HG02852 (cell line): ENCODE results near the gene TBC1D7.

Experiments used
- ATAC-seq: cut with Tn5 transposase; IDR thresholded peaks from one replicate; pipeline ENCODE4 v1.9.1; 2021; ENCODE audit warnings: mild to moderate bottlenecking, moderate library complexity; ENCODE audit not compliant: unreplicated experiment

The TBC1D7 gene

DNA sequence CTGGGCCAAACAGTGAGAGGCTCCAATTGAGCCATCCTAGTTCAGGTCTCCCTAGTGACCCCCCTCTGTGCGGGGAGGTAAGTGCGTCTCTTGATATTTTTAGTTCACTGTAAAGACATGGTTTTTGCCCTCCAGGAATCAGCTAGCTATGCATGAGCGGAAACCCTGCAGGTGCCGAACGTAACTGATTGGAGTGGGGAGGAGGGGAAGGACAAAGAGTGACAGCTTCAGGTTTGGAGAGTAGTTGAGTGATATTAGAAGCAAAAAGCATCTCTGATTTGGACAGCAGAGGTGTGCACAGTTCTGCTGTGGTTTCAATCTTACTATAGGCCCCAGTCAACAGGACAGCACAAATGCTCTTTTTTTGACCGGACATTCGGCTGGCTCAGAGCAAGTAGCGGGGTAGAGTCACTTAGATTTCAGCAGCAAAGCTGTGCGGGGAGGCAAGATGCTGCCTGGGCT is 31.8 kb downstream of the TBC1D7 start:
- ATAC-seq: peak; percentile 64

DNA sequence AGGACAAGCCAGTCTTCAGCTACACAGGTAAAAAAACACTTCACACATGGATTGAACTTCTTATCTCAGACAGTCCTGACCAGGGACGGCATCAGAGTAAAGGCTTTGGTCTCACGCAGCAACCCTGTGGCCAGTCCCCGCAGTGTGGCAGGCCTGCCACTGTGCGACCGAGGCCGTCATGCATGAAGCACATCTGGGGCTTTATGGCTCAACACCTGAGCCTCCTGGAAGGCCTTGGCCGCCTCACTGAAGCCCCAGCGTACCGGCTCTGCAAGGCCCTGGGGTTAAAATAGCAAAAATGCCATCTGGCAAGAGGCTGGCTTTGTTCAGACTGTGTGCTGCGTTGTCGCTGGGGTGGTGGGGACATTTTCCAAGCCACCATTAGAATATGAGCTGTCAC is 32.8 kb downstream of the TBC1D7 start:
- ATAC-seq: no peak

DNA sequence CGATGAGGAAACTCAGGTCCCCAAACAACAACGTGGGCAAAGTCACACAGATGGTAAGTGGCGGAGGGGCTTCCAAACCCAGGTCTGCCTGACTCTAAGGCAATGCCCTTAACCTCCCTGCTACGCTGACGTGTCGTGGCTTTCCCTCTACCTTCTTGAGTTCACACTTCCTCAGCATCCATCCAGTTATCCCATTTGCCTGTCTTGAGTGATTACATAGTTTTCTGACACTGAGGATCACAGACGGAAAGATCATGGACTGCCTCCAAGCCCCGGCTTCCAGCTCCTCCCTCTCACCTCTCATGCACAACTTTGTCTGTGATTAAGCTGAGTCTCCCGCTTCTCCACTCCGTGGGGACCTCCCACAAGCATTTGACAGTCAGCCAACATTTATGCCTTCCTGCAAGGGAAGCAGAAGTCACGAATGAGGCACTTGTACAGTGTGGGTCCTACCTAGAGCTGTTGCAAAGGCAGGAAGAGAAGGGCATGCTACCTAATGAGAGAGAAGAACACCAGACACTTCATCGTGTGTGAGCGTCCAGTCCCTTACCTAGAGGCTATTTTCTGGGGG is 33.8 kb downstream of the TBC1D7 start:
- ATAC-seq: no peak

DNA sequence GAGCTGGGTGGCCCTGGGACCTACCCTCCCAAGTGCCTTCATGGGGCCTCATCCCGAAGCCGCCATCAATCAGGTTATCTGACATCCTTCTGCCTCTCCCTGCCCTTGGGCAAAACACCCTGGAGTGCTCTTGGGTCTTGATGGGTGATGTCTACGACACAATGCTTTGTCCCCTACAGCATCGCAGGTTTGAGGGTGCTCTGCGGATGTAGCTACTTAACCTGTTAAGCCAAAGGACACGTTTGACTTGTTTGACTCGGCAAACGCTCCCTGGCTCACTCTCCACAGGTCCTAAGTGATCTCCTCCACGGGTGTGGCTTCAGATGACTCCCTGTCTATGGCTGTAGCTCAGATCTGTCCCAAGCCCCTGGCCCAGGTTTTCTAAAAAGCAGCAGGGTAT is 35.6 kb downstream of the TBC1D7 start:
- no peak for ATAC-seq

DNA sequence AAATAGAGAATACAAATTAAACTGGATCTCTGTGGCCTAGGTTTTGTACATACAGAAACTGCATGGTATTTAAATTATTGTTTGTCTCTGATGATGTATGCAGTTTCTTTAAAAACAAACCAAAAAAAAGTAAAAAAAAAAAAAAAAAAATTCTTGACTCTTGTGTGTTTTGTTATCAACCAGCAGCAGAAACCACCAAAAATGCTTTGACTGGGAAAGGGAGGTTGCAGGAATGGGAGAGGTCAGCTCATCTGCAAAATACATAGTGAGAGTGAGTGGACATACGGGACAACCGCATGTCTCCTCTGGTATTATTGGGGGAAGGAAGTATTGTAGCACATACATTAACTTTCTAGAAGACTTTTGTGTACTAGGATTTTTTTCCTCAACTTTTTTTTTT is 38.0 kb downstream of the TBC1D7 start:
- no peak for ATAC-seq

DNA sequence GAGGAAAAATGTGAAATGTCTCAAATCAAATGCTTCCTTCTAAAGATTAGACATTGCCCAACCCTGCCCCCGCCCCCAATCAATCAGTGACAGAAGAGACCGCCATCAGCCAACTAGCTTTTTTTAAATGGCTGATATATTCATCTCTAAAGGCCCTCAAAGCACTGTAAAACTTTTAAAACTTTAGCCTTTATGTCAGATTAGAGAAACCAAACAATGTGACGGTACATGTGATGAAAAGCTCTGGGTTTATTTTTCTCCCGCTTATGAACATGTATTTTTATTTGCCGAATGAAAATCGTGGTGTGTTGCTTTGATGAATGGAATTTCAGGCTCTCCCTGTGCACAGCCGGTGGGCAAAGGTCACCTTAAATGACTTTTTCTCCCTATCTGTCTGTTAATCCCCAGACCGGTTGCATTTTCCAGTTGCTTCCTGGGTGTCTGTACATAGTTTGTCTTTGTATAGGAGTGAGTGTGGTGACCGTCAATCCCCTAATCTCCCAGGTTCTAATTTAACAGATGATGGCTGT is 38.5 kb downstream of the TBC1D7 start:
- ATAC-seq: no peak

DNA sequence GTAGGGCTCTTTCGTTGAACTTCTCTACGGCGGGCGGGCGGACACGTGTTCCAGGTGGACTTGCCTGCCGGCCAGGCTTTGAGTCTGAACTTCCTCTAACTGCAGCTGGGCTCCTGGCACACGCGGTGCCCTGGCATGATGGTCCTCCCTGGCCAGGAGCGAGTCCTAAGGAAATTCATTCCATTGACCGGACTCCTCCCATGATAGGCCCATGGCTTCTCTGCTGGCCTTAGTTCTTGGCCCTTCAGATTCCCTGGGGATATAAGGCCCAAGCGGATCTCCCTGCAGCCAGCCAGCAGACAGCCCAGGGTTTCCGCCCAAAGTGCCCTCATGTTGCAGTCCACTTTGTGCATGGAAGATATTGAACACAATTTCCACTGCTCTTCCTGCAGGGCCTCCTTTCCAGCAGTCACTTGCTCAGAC is 39.4 kb downstream of the TBC1D7 start:
- no peak for ATAC-seq

DNA sequence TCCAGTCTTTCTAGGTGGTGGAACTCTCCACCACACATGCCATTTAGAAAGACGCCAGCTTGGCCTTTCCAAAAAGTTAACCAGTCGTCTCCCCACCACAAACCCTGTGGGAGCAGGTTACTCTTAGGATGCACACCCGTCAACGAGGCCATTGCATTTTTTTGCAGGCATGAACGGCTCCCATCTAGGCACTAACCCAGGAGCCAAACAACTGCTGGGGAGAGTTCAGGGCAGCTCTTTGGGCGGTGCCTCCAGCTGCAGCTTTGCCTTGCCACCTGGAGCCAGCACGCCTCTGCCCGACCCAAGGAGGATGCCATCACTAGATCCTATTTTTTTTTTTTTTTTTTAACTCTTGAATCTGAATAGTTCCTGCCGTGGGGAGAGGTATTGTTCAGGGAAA is 39.9 kb downstream of the TBC1D7 start:
- no peak for ATAC-seq

DNA sequence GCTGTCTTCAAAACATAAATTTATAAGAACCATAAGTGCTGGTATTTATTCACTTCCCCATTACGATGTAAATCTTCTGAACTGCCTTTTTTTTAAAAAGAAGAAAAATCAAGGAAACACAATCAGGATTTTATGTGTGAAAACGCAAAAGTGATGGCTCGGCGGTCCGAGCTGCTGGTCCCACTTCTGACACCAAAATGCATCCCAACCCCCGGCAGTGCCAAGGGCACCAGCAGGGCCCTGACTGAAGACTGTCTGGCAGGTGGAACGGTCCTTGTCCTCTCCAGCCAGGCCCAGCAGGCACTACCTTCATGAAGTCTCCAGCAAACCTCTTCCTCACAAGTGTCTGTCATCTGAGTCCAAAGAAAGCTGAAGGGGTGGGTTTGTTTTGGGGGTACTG is 41.2 kb downstream of the TBC1D7 start:
- no peak for ATAC-seq

DNA sequence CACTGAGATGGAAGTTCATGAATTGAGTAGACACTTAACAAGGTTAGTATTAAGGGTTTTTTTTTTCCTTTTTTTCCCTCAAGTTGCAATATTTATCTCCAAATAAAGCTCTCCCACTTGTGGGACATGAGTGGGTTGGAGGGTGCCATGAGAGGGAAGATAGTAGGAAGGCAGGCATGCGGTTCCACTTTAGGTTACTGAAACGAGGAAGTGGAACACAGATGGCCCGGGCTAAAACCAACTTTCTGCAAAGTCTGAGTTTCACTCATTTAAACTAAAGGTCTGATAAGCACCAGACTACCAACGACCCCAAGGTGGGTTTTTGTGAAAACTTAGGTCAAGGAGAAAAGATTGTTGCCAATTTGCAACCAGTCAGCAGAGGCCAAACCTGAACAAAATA is 42.2 kb downstream of the TBC1D7 start:
- peak; percentile 57 for ATAC-seq

DNA sequence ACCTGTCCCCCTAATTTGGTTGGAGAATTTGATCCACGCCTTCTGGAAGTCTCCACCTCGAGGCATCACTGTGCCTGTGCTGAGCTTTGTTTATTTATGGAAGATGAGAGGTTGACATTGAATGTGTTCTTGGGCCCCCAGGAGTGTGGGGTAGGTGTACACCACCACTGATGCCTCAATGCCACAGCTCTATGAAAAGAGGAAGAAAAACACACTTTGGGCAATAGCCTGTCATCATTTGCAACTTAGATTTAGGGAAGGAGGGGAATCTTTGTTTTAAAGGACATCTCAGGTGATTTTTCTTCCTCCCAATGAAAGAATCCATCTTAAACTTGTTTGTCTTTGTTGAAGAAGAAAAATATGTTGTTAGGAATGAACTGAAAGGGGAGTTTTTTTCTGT is 42.6 kb downstream of the TBC1D7 start:
- no peak for ATAC-seq

DNA sequence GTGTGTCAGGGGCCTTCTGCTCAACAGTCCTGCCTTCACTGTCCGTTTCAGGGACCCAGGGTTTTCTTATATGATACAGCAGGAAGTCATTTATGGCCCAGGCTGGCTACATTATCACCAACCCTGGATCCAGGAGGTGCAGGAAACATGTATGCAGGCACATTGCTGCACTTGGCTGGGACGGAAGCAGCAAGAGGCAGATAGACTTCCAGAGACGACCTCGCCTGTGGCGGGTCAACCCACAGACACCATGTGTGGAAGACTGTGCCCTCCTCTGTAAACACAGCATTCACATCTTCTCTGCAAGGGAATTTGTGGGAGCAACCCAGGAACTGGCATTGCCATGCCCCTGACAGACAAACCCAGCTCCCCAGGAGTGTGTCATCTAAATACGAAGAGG is 43.7 kb downstream of the TBC1D7 start:
- ATAC-seq: no peak

DNA sequence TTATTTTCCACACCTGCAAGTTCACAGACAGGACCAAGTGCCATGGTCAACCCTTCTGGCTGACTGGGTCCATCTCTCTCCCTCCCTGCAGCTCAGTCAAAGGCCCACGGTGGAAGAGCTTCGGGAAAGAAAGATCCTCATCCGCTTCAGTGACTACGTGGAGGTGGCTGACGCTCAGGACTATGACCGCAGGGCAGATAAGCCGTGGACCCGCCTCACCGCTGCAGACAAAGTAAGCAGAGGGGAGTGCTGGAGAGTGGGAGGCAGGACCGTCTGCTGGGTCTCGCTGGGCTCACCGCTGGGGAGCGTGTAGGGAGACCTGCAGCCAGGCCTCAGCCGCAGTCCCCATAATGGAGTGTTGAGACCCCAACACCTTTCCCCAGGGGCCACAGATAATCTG is 45.0 kb downstream of the TBC1D7 start:
- ATAC-seq: no peak

DNA sequence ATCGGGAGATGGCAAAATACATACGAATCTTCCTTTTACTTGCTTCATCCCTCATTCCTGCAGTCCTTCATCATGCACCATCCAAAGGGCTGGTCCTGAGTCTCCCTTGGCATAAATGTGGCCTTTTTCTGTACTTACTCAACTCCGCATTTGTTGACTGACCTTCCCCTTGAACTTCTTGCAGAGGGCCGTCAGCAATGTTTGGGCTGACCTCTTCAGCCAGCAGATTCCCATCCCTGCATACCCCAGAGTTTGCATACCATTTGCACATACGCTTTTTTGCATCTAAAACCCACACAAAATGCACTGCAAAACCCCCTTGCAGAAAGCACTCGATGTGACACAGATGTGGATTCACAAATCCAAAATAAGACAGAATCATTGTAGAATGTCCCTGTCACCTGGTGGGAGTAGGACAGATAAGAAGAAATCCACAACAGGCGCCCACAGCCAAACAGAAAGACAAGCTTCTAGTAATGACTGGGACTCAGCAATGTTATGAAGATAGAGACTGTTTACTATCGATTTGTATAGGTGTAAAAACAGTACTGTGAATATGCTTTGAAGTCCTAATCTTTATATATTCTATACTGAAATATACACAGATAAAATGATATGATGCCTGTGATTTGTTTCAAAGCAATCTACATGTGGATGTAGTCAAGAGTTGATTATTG is 45.8 kb downstream of the TBC1D7 start:
- ATAC-seq: no peak

DNA sequence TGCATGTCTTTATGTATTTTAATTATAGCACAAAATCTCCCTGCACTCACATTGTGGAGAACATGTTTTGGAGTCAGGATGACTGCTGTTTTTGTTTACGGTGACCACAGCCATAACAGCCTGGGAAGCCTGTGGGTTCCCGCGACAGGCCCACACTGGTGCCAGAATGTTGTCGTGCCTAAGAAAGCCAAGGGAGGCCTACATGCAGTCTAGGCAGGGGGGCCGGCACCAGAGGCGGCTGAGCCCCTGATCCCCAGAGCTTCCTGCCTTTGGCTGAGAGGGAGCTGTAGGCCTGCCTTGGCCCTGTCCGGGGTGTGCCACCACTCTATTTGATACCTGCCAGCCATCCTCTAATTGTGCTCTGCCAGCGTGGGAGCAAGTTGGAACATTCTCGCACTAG is 46.7 kb downstream of the TBC1D7 start:
- no peak for ATAC-seq

DNA sequence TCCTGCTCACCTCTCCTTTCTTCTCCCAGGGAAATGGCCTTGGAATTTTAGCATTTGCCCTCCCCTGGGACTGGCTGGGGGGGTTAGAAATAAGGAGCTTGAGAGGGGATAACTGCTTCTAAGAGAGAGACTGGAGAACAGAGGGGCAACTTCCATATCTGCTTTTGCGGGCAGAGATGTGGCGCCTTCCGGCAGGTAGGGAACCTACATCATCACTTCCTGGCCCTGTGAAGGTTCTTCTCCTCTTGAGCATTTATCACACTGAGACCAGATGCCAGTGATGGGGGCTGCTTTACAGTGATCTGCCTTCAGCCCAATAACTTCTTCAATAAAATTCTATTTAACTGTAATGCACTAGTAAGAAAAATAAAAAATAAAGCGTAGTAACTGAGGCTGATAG is 48.1 kb downstream of the TBC1D7 start:
- no peak for ATAC-seq

DNA sequence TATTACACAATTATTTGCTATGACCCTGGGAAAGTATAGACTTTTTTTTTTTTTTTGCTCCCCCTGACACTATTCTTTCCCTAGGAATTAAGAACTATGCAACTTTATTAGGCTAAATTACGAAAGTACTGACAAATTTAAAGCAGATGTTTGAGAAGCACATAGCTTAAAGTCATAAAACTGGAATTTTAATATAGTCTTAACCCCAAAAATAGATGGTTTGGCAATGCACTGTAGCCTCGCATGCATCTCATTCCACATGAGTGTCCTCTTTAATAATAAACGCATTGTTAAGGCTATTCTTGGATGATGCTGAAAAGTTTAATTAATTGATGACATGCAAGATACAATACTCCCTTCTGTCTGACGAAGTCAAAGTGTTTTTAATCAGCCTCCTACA is 49.3 kb downstream of the TBC1D7 start:
- no peak for ATAC-seq

DNA sequence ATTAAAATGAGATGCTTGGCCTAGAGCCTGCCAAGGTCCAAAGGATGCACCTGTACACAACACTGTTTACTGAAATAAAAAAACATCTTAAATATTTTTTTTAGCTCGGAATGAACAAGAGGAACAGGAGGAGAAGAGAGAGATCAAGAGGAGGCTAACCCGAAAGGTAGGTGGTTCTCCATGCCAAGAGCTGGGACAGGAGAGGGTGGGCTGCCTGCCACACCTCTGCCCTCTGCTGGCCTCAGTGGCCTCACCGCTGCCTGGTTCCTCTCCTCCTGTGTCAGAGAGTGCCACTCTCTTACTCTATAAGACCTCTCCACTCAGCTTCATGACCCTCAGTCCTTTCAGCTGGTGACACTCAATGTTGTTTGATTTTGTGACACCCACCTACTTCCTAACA is 50.2 kb downstream of the TBC1D7 start:
- no peak for ATAC-seq

DNA sequence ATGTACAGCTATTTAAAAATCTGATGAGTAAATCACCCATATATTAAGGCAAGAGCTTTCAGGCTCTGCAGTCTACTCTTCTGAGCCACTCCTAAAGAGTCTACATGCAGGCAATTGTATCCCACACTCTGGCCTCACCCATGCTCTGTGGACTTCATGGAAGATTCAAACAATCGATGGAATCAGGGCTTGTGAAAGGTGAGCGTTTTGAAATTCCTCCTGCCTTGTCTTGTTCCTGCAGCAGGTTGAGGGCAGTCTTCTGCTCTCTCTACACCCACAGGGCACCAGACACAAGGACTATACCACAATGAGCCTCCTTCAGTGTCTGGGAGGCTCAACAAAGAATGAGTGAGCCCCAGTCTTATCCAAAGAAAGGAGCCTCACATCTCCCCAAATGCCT is 51.1 kb downstream of the TBC1D7 start:
- ATAC-seq: no peak

DNA sequence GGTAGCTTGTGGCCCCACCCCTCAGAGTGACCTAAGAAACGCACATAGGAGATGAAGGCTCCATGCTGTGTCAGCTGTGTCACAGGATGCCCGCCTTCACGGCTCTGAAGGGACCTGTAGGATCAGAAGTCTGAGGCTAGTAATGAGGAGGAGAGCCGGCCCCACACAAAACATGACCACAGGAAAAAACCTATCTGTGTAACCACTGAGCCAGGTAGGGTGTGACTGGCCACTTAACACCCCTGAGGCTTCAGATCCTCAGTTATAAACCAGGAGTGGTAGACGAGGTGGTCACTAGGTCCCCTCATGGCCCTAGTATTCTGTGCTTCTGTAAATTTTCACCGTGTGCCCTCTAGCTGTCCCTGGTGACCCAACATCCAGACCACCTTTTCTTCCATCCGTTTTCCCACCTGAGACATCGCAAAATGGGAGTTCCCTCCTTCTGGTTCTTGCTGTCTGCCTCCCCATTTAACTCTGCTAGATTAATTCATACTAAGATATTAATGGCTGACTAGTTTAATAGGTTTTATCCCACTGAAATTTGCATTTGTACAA is 52.8 kb downstream of the TBC1D7 start:
- no peak for ATAC-seq

DNA sequence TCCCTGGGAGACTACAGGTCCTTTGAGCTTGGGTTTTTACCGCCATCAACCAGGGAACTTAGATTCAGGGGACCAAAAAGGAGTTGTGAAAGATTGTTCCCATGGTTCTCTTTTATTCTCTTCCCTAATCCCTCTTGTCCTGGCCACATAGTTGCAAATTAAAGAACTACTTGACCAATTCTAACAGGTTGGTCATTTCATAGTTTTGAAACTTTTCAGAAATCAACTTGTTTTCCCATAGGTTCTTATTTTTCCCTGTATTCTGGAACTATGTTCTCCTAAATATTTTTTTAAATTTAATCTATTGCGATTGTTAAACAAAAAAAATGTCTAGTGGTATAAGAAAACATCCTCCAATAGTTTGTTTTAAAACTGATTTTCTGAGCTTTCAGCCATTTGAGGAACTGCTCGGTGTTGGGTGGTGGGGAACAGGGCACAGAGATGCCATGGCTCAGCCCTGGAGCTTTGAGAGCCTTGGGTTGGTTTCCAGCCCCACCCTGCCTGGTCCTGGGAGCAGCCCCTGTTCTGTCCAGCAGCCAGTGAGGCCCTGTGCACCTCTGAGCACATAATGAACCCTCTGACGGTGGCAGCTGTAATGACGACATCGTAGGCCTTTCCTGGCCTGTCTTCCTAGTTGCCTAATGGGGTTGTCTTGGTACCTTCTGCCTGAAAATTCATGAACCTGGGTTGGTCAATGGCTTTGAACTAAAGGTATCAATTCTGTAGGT is 53.5 kb downstream of the TBC1D7 start:
- ATAC-seq: no peak
